ENCODE data around the gene MAD1L1. TPM values are rescaled to one million over a fixed set of nuclear protein-coding genes. Genes with fewer than 3 reads are reported as not detected.
A peak's percentile ranks its signal among the peaks of the same experiment; 100 is the strongest.

The MAD1L1 gene
- total RNA-seq, 1 donor from 2014 or later = 59.6 TPM

GRCh38 chr7:1810961-1811849, 421.5 kb downstream of the MAD1L1 start:
- DNase-seq (ENCODE audit: low spot score in 2 of 2) = no peak
- Histone ChIP-seq H3K4me3 (peak overlapping the region in 1 of 2 donors; percentile 36), H3K4me1 (peaks cover 5% of the 10 kb centered on the region in 2 donors), H3K9me3 (no peaks in the 10 kb centered on the region), H3K27me3 (no peaks in the 10 kb centered on the region), H3K27ac (no peak overlapping the region), H3K36me3 (no peaks in the 10 kb centered on the region)
- TF ChIP-seq CTCF (IDR thresholded peaks at IDR 0.05) = no peak
- intact Hi-C loops (cut with DNase I) = no loop called here

GRCh38 chr7:1810521-1810920, 422.2 kb downstream of the MAD1L1 start:
- no peaks in the 10 kb centered on the region for H3K9me3 ChIP-seq
- TF ChIP-seq CTCF (IDR thresholded peaks at IDR 0.05) = no peak
- H3K4me1 ChIP-seq = peaks cover 5% of the 10 kb centered on the region in 2 donors
- intact Hi-C loops (cut with DNase I) = no loop called here
- H3K27ac ChIP-seq = no peak overlapping the region
- no peaks in the 10 kb centered on the region for H3K27me3 ChIP-seq
- no peak overlapping the region for H3K4me3 ChIP-seq
- H3K36me3 ChIP-seq = no peaks in the 10 kb centered on the region
- DNase-seq (ENCODE audit: low spot score in 2 of 2) = no peak

- intact Hi-C loops (cut with DNase I) = no loop called here
- TF ChIP-seq CTCF (IDR thresholded peaks at IDR 0.05) = no peak
- no peak overlapping the region for H3K4me3 ChIP-seq
- H3K27me3 ChIP-seq = no peaks in the 10 kb centered on the region
- no peaks in the 10 kb centered on the region for H3K36me3 ChIP-seq
- no peaks in the 10 kb centered on the region for H3K9me3 ChIP-seq
- DNase-seq (ENCODE audit: low spot score in 2 of 2) = no peak
- H3K27ac ChIP-seq = no peak overlapping the region
- H3K4me1 ChIP-seq = peaks cover 5% of the 10 kb centered on the region in 2 donors
Measured at GRCh38 chr7:1809601-1810258, 423.0 kb downstream of the MAD1L1 start.

GRCh38 chr7:1809070-1809469, 423.7 kb downstream of the MAD1L1 start:
- H3K27me3 ChIP-seq = no peaks in the 10 kb centered on the region
- no peak overlapping the region for H3K4me3 ChIP-seq
- H3K4me1 ChIP-seq = peaks cover 5% of the 10 kb centered on the region in 2 donors
- intact Hi-C loops (cut with DNase I) = no loop called here
- H3K36me3 ChIP-seq = no peaks in the 10 kb centered on the region
- DNase-seq (ENCODE audit: low spot score in 2 of 2) = no peak
- H3K9me3 ChIP-seq = no peaks in the 10 kb centered on the region
- H3K27ac ChIP-seq = no peak overlapping the region
- no peak for TF ChIP-seq CTCF (IDR thresholded peaks at IDR 0.05)

- TF ChIP-seq CTCF (IDR thresholded peaks at IDR 0.05) = no peak
- peaks cover 5% of the 10 kb centered on the region in 2 donors for H3K4me1 ChIP-seq
- no peak overlapping the region for H3K4me3 ChIP-seq
- DNase-seq (ENCODE audit: low spot score in 2 of 2) = no peak
- no peaks in the 10 kb centered on the region for H3K36me3 ChIP-seq
- intact Hi-C loops (cut with DNase I) = no loop called here
- no peaks in the 10 kb centered on the region for H3K27me3 ChIP-seq
- H3K9me3 ChIP-seq = no peaks in the 10 kb centered on the region
- no peak overlapping the region for H3K27ac ChIP-seq
Measured at GRCh38 chr7:1807821-1808600, 424.7 kb downstream of the MAD1L1 start.

Measured in ascending aorta (tissue), 2 donors.